ENCODE results near the gene MATN1. TPM values are rescaled to one million over a fixed set of nuclear protein-coding genes. Genes with fewer than 3 reads are reported as not detected.

MATN1 gene
- total and polyA plus RNA-seq, 2 of the 4 experiments (the other 2 are of a cell fraction), result 0.27 TPM; not detected in 1

DNA sequence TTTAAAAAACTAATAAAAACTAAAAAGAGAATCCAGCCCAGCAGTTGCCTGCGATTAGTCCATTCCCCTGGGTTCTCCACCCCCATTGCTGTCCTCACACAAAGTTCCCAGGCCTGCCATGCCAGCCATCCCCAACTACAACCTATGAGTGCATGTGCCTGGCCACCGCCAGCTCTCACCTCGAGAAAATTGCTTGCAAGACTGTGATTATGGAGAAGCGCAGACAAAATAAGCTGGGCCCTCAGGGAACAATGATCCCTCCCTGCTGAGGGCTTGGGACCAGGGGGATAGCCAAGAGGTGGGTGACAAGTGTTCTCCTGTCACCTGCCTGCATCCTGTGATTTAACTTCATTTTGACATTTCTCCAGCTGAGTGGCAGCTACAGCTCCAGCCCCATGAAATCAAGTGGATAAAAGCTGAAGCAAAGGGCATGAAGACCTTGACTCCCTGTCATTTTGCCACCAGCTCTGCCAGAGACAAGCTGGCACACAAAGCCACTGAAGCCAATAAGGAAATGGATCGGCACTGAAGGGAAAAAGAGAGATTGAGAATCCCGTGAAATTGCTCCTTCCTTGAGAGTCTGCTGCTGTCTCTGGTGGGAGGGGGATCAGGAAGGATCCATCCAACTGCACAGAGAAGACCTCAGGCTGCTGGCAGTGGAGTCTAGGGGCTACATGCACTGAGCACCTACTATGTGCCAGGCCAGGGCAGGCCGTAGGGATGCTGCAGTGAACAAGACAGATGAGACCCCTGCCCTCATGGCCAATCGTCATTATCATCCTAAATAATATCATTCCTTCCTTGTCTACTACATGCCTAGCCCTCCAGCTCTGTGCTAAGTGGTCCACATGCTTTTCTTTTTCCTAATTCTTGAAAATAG, 40.7 kb downstream of the MATN1 start (continued):
- TF ChIP-seq POLR2A (IDR thresholded peaks at IDR 0.05; ENCODE audit: low read depth, low read length), result no peak

DNA sequence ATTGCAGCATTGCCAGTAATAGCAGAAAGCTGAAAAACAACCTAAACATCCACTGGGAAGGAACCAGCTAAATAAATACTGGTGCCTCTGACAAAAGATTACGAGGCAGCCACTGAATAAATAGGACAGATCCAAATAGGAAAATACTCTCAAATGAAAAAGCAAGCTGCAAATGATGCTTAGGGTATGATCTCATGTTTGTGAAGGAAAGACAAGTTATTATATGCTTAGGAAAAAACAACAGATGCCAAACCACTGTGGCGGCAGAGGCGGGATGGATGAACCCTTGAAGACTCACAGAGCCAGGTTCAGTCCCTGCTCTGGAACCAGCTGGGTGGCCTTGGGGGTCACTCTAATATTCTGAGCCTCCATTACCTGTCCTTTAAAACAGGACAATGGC, 41.6 kb downstream of the MATN1 start:
- TF ChIP-seq MXI1 (IDR thresholded peaks at IDR 0.05; ENCODE audit: borderline replicate concordance, low read depth, low read length) (no peak), FOS (IDR thresholded peaks at IDR 0.05; ENCODE audit: low read depth, low read length) (no peak)
- ChIA-PET POLR2A (ENCODE audit: unreplicated experiment) (no interaction called here), CTCF (no interaction called here)
- peaks cover 45% of the 10 kb centered on the region for H3K27me3 ChIP-seq (ENCODE audit: control insufficient read depth, insufficient read depth, low read length)
- dilution Hi-C loops (cut with HindIII; ENCODE audit: low sequenced_read_pairs, unreplicated experiment) (no loop called here), in situ Hi-C loops (cut with MboI; ENCODE audit: low sequenced_read_pairs) (no loop called here), intact Hi-C loops (cut with micrococcal nuclease) (no loop called here)
- H4K20me1 ChIP-seq (ENCODE audit: insufficient read depth, low read length), result no peaks in the 10 kb centered on the region
- DNase-seq (no peak), ATAC-seq (ENCODE audit: low read depth) (no peak; the same call in 1 of the 2 replicates)
- BruUV-seq (replicated peaks), result no TSS peak
- peaks cover 3% of the 10 kb centered on the region; the same call in 1 of the 2 replicates for H3K9me3 ChIP-seq (ENCODE audit: control insufficient read depth, insufficient read depth, low read length)
- no peak overlapping the region for H4K5ac ChIP-seq (ENCODE audit: low read depth, low read length)
- no peaks in the 10 kb centered on the region for H3K4me1 ChIP-seq (ENCODE audit: control insufficient read depth, insufficient read depth, low read length)
- no peak overlapping the region for H2BK20ac ChIP-seq (ENCODE audit: low read depth, low read length)
- H2AK9ac ChIP-seq (replicated peaks; ENCODE audit: low read depth, low read length, poor library complexity), result no peak overlapping the region
- H3K4ac ChIP-seq (ENCODE audit: low read depth, low read length), result no peak overlapping the region
- no peak overlapping the region for H4K8ac ChIP-seq (ENCODE audit: low read depth in 2 of 2, low read length in 2 of 2)
- H4K91ac ChIP-seq (ENCODE audit: insufficient read depth, low read depth, low read length), result no peak overlapping the region
- H3K36me3 ChIP-seq (ENCODE audit: control insufficient read depth, insufficient read depth, low read length), result no peaks in the 10 kb centered on the region
- H3K27ac ChIP-seq (ENCODE audit: insufficient read depth, low read length), result no peak overlapping the region
- no peaks in the 10 kb centered on the region for H3K79me1 ChIP-seq (ENCODE audit: low read depth in 1 of 2, low read length in 2 of 2)
- no peak overlapping the region for H3K4me2 ChIP-seq (ENCODE audit: low read depth, low read length)
- no CpG with 5 or more reads among the region's 3 CpGs for WGBS, 2 experiments (ENCODE audit: extremely low coverage in 2 of 2, insufficient read length in 1 of 2)
- no peak overlapping the region for H2AFZ ChIP-seq (replicated peaks; ENCODE audit: low read length, poor library complexity)
- H2BK15ac ChIP-seq (ENCODE audit: low read depth, low read length), result no peak overlapping the region
- H3K23ac ChIP-seq (ENCODE audit: low read depth, low read length), result no peak overlapping the region
- H3K56ac ChIP-seq (ENCODE audit: extremely low read depth, insufficient read depth, low read length), result no peak overlapping the region
- no peak overlapping the region for H2BK120ac ChIP-seq (ENCODE audit: low read depth, low read length)
- H2BK5ac ChIP-seq (ENCODE audit: low read depth, low read length, poor library complexity, severe bottlenecking), result no peak overlapping the region
- H3K9ac ChIP-seq (ENCODE audit: low read depth, low read length), result no peak overlapping the region
- no peaks in the 10 kb centered on the region for H3K9me1 ChIP-seq (ENCODE audit: insufficient read depth, low read length)
- H3K4me3 ChIP-seq (ENCODE audit: insufficient read depth, low read depth, low read length), result no peak overlapping the region
- H2AK5ac ChIP-seq (ENCODE audit: low read depth, low read length), result no peak overlapping the region
- H3K18ac ChIP-seq (ENCODE audit: low read depth, low read length), result no peak overlapping the region
- H3K14ac ChIP-seq (replicated peaks; ENCODE audit: low read depth, low read length), result no peak overlapping the region

All from IMR-90 (cell line).